ENCODE measurements around the gene EFNB2. TPM values are rescaled to one million over a fixed set of nuclear protein-coding genes. Genes with fewer than 3 reads are reported as not detected.
A peak's percentile ranks its signal among the peaks of the same experiment; 100 is the strongest.

EFNB2 gene
- total RNA-seq, 1 donor from 2014 or later: 16.8 TPM

GRCh38 chr13:106524108-106524507, 11.4 kb downstream of the EFNB2 start:
- no peak for ATAC-seq

DNA sequence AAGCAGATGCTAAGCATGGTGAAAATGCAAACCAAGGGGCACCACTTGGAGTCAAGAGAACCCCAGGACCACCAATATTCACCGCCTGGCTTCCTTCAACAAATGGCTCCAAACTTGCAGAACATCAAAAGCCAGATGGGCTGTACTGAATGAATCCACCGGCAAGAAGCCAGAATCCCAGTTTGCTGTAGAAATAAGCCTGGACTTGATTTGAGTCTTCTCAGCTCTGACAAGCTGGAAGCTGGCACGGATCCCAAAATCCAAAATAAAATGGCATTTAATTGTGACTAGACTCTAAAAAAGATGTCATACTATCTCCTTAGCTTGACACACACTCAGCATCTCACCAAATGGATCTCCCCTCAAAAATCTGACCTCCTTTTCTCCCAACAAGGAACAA, 11.9 kb downstream of the EFNB2 start:
- no peak for ATAC-seq

GRCh38 chr13:106522898-106523525, 12.4 kb downstream of the EFNB2 start:
- ATAC-seq: peak; percentile 33

DNA sequence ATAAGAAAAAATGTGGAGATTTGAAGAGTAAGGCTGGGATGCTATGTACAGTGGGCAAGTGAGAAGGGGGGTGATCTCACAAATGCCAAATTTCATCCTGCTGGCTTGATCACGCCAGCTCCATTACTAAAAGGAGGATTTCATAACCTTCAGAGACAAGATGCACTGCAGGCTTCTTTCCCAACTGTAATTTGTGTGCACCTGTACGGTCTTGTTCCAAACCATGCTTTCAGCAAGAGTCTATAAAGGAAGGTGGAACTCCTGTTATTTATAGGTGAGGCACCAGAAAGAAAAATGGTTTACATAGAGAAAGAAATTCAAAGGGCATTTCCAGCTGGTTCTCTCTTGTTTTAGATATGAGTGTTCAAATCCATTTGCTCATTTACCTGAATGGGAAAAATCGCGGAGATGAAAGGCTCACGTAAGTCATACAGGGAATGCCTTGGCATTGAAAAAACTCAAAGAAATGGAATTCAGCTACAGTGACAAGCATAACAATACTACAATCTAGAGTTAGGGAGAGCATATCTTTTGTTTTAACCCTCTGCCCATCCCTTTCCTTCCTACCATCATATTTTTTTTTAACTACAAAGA, 13.3 kb downstream of the EFNB2 start:
- ATAC-seq: peak; percentile 86

- ATAC-seq: peak; percentile 56
Observed at GRCh38 chr13:106521095-106521799, 14.2 kb downstream of the EFNB2 start.

DNA sequence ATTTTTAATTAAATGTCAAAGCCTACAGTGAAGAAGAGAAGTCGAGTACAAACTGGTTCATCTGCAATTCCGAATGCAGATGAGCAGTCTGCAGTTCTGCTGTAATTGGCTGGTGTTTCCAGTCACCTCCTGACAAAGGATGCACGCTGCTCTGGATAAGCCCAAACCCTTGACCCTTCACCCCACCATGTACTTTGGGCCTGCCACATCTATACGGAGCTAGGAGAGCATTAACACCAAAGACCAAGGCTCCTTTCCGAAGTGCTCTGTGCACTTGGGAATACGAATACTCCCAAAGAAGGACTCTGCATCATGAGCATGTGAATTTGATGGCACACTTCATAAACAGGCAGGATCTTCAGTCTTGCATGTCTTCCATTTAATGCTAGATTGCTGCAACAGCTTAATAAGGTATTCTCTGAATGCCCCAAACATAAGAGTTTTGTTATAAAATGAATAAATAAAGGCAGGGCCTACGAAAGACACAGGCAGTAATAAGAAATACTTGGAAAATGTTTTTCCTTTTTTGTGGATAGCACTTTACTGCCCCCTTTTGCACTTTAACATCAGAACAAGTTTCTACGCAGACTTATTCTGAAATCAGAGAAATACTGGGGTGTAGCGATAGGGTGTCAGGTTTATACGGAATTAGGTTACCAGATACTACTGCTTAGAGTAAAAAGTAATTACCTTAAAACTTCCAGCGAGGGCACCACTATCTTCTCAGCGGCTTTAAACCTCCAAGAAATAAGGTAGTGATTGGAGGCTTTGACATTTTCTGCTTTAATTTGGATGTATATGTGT, 15.0 kb downstream of the EFNB2 start:
- ATAC-seq: no peak

DNA sequence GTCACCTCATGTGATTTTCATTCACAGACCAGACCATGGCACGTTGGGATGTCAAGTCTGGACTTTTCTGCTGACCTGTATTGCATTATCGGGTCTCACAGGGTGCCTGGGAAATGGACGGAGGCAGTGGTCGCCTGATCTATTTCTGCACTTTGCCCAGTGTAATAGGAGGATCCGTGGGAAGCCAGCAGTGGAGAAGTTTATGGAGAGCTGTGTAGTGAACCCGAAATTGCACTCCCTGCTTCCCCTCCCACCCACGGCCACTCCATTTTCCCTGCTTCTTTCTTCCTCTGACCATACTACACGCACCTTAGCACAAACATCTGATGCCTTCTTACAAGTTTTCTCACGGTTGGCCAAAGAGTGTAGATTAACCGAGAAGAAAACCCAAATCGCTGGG, 16.9 kb downstream of the EFNB2 start:
- no peak for ATAC-seq

DNA sequence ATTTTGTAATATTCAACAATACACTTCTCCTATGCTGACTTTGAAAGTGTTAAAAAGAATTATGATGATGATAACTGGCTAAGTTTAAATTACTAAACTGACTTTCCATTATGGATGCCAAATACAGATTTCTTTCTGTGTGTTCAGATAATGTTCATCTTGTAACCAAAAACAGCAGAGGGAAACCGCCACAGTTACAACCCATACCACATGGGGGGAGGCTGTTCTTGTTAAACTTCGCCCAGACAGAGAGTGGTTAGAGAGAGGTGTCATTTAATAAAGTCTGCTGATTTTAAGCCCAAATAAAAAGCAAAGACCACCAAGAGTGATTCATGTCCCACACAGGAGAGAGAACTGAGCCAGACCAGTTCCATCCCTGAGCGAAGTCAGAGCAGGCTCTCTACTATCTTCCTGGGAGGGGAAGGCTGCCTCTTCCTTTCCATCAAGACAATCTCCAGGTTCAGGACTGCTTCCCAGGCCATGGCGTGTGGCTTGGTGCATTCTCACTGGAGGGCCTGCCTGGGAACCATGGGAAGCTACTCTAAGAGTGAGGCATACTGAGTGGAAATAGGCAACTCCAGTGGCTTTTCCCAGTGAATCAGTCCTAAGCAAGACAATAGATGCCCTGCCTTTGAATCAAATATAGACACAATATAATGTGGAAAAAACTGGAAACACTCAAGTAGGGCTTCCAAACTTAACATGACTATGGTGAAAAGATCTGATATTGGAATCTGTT, 18.2 kb downstream of the EFNB2 start:
- ATAC-seq: no peak

- no peak for ATAC-seq
Observed at GRCh38 chr13:106515635-106516254, 19.7 kb downstream of the EFNB2 start.

DNA sequence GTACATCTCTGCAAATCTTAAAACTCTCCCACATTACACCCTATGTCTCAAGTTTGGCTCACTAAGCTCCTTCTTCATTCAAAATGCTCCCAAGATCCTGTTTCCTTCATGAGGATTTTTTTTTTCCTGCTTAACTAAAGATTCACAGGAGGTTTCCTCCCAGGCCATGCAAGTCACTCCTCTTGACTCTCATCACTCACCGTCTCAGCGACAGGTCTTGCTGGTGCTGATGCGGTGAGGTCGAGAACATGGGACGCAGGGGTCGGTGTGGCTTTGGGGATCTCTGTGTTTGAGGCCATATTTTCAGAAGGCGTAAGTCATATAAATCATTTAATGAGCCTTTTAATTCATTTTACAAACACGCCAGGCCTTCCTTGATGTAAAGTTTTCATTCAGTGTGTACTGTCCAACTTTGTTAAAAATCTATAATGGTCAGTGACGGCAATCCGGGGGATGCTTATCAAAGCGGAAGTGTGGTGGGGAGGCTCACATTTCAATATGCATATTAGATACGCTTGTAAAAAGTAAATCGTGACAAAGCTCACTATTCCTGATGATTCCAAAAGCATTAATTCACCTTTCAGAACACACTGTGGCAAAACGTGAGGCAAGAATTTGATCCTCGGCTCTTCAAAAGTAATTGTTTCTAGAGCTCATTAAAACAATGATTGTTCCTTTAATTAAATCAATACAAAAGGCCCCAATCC, 20.4 kb downstream of the EFNB2 start:
- no peak for ATAC-seq

DNA sequence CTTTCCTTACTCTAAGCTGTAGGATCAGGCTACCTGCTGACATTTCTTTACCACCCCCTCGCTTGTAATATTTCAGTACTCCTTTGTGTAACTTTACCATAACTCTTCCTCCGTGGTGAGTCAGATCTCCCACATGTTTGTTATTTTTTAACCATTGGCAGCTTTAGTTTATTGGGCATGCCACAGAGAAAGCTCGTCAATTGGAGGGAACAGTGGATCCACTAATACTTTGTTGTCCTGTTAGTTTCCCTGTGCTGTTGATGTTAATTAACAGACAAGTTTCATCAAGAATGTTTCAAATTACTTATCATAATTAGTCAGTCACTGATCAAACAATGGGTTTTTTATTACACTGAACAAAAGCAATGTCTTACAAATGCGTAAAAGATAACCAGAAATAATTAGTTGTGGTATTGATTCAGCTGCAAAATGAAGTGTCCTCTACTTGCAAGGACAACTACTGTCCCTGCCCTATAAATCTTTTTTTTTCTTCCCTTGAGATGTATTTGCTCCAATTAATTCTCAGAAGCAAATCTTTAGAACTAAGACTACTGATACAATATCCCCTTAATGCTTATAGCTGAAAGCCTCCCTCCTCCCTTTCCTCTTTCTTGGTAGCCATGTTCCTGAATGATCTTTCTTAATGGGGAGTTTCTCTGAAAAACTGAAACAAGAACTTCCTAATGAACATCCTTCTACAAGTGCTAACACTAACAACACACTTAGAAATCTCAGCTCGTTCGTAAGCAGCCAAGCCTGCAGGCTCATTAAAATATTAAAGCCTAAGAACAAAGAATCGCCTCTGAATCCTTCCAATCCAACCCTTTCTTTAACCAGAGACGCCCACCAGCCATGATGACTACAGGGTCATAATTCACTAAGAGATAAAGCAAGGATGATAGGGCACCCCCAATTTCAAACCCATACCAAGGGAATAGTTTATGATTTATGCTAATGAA, 22.2 kb downstream of the EFNB2 start:
- ATAC-seq: no peak

GRCh38 chr13:106507560-106508274, 27.7 kb downstream of the EFNB2 start:
- peak; percentile 81 for ATAC-seq

GRCh38 chr13:106506286-106506685, 29.2 kb downstream of the EFNB2 start:
- ATAC-seq: no peak

DNA sequence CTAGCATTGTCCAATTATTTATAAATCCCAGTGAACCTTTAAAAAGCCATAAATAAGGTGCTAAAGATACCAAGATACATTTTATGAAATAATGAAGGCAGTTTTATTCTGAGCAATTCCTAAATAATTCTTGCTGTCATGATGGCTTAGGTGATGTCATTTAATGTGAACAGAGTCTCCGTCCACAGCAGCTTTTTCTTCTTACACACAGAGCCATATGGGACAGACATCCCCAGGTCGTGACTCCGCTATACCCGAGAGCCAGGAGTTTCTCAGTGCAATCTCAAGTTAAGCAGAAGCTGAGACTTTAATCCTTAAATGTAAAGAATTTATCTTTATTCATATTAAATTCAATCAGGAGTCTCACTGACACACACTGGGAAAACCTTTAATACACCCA, 29.7 kb downstream of the EFNB2 start:
- ATAC-seq: no peak

GRCh38 chr13:106505295-106505694, 30.2 kb downstream of the EFNB2 start:
- ATAC-seq: no peak

DNA sequence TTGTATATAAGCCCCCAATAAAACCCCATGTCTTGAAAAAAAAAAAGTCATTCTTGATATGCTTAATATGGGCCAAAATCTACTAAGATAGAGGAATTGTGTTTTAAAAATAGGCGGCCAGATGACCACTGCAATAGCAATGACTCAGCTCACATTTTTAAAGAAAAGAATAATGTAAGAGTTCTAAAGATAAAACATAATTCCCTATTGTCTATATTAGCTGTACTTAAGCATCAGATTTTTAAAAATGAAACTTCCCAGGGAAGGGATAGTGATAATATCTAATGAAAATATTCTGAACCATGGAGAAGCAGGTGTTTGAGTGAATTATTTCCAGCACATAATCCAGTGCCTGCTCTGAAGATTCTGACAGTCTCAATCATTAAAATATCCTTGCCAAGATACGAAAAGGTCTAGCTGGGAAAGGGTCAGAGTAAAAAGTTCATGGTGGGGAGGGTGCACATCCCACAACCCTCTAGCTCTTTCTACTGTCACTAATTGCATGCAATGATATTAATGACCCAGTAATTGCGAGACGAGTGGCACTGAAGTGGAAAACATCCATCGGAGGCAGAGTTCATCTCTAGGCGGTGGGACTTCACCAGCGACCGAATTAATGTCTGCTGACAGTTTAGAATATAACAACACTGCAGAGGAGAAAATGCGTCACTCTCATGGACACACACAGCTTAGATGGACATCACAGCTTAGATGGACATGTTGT, 31.6 kb downstream of the EFNB2 start:
- ATAC-seq: no peak

GRCh38 chr13:106503272-106503671, 32.2 kb downstream of the EFNB2 start:
- ATAC-seq: peak; percentile 66

- no peak for ATAC-seq
Observed at GRCh38 chr13:106500445-106500844, 35.0 kb downstream of the EFNB2 start.

DNA sequence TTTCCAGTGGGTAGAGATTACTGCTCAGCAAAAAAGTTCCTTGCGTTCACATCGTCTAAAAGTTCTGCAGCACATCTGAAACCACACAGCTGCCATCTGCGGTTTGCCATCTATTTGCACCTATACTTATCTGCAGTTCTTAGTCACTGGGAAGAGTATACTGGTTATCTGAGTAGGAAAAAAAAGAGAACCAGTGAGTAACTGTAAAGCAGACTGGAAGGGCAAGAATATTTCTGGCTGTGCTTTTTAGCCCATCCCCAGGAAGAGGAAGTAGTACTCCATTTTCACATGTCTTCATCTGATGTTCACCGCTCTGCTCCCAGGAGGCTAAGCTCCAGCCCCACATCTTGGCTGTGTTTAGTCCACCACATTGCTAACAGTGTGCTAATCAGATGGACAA, 35.6 kb downstream of the EFNB2 start:
- ATAC-seq: peak; percentile 53

All from esophagus mucosa (tissue), 1 donor.